HG02840 (cell line): Measurements from ENCODE around the gene PNMT.

Experiments used
- ATAC-seq: cut with Tn5 transposase; IDR thresholded peaks from one replicate; pipeline ENCODE4 v1.9.1; 2021; ENCODE audit warnings: mild to moderate bottlenecking, moderate library complexity, moderate number of reproducible peaks; ENCODE audit not compliant: unreplicated experiment, low FRiP score

PNMT gene

GRCh38 chr17:39666601-39667261, 1.5 kb upstream of the PNMT start:
- ATAC-seq = no peak

- ATAC-seq = no peak
These were observed 850 bp upstream of the PNMT start for GRCh38 chr17:39667262-39667944.

GRCh38 chr17:39669897-39670735, 1.9 kb downstream of the PNMT start:
- no peak for ATAC-seq

- ATAC-seq = no peak
These were observed 2.5 kb downstream of the PNMT start for GRCh38 chr17:39670746-39671145.

- ATAC-seq = no peak
These were observed 3.6 kb downstream of the PNMT start for GRCh38 chr17:39671651-39672521.

- ATAC-seq = no peak
These were observed 4.5 kb downstream of the PNMT start for GRCh38 chr17:39672522-39673334.

- no peak for ATAC-seq
These were observed 5.3 kb downstream of the PNMT start for GRCh38 chr17:39673335-39674081.

- ATAC-seq = no peak
These were observed 5.9 kb downstream of the PNMT start for GRCh38 chr17:39674179-39674578.

- ATAC-seq = no peak
These were observed 6.6 kb downstream of the PNMT start for GRCh38 chr17:39674702-39675389.

- ATAC-seq = no peak
These were observed 7.3 kb downstream of the PNMT start for GRCh38 chr17:39675390-39676082.

GRCh38 chr17:39676198-39676819, 8.1 kb downstream of the PNMT start:
- ATAC-seq = no peak

- ATAC-seq = no peak
These were observed 8.8 kb downstream of the PNMT start for GRCh38 chr17:39677072-39677471.

- no peak for ATAC-seq
These were observed 9.5 kb downstream of the PNMT start for GRCh38 chr17:39677542-39678339.

GRCh38 chr17:39678340-39679116, 10.3 kb downstream of the PNMT start:
- no peak for ATAC-seq

GRCh38 chr17:39679521-39680192, 11.4 kb downstream of the PNMT start:
- no peak for ATAC-seq
